K562 (cell line): ENCODE measurements around the gene HIGD1C. TPM values are rescaled to one million over a fixed set of nuclear protein-coding genes. Genes with fewer than 3 reads are reported as not detected.

Source experiments
- ATAC-seq: fragments of 200-7000 bp; cut with Tn5 transposase; 3 replicates; pipeline ENCODE4 v1.9.1; 2020; ENCODE audit warnings: moderate library complexity
- BruUV-seq: library from RNA; stranded (reverse); fragments of 400-500 nt; replicated peaks from 2 replicates; lab custom pipeline; 2021; lab: Mats Ljungman, UMichigan
- CTCF ChIA-PET: fragments of 300-600 bp; formaldehyde crosslinking; extraction: SDS; loops from one replicate; lab custom pipeline; 2021; ENCODE audit warnings: low intra/inter-chr PET ratio; lab: Yijun Ruan, JAX
- POLR2A ChIA-PET: fragments of 300-600, 350-650 bp; sonication (Branson Sonifier 250); formaldehyde crosslinking; extraction: SDS; loops from one replicate; lab custom pipeline; 2021; ENCODE audit warnings: antibody characterized with exemption, inconsistent platforms; lab: Yijun Ruan, JAX
- DNase-seq, 4 experiments: peaks; one replicate each; pipeline versions ENCODE4 v3.0.0 to v3.0.0-alpha.2; 2011 to 2018; ENCODE audit warnings: low spot score in 3 of 4, mixed read lengths in 3 of 4; ENCODE audit errors: extremely low read depth in 1 of 4
- FAIRE-seq: peaks from 2 replicates; lab custom pipeline; 2011; peaks lifted over from hg19 to GRCh38; lab: Jason Lieb, UNC
- H2AFZ ChIP-seq: 2 replicates; pipeline ENCODE4 v1.6.0; 2011; ENCODE audit warnings: low read depth, low read length, control low read depth, inconsistent platforms
- H3K27ac ChIP-seq: fragments of 200-600 bp; 3 replicates; pipeline ENCODE4 v1.8.0; 2011; ENCODE audit warnings: low read depth, mild to moderate bottlenecking, control low read depth, inconsistent platforms, low read length, moderate library complexity, mixed read lengths; ENCODE audit errors: extremely low read depth
- H3K27me3 ChIP-seq, 2 experiments: fragments of 300-600 bp in 1 of 2; 2 replicates in 1 of 2; 3 replicates in 1 of 2; pipeline versions ENCODE4 v1.6.0 to v1.8.0; 2011; ENCODE audit warnings: inconsistent platforms in 2 of 2, low read length in 2 of 2, mild to moderate bottlenecking in 1 of 2, mixed read lengths in 1 of 2, moderate library complexity in 1 of 2; ENCODE audit not compliant: control insufficient read depth in 2 of 2, insufficient read depth in 2 of 2
- H3K36me3 ChIP-seq: fragments of 300-600 bp; 3 replicates; pipeline ENCODE4 v1.8.0; 2011; ENCODE audit warnings: mild to moderate bottlenecking, low read length, inconsistent platforms; ENCODE audit not compliant: control insufficient read depth, insufficient read depth
- H3K4me1 ChIP-seq, 2 experiments: fragments of 200-600 bp in 1 of 2; replicated peaks in 1 of 2; 2 replicates in 1 of 2; 3 replicates in 1 of 2; pipeline versions ENCODE4 v1.5.1 to v1.8.0; 2011; ENCODE audit warnings: inconsistent platforms in 2 of 2, low read length in 2 of 2, mild to moderate bottlenecking in 1 of 2, mixed read lengths in 1 of 2, moderate library complexity in 1 of 2; ENCODE audit not compliant: control insufficient read depth in 2 of 2, insufficient read depth in 2 of 2
- H3K4me2 ChIP-seq: 2 replicates; pipeline ENCODE4 v1.6.1; 2011; ENCODE audit warnings: low read length, control low read depth, inconsistent platforms, mixed read lengths; ENCODE audit not compliant: insufficient read depth
- H3K4me3 ChIP-seq: fragments of 200-600 bp; sonication (generic), shearing (Covaris generic); 2 replicates; pipeline ENCODE4 v1.5.1; 2016; ENCODE audit warnings: control low read depth, inconsistent platforms
- H3K79me2 ChIP-seq: fragments of 200-600 bp; 3 replicates; pipeline ENCODE4 v1.8.0; 2011; ENCODE audit warnings: low read length, inconsistent platforms; ENCODE audit not compliant: control insufficient read depth, insufficient read depth
- H3K9ac ChIP-seq, 2 experiments: 2 replicates each; pipeline versions ENCODE4 v1.6.0 to v1.6.1; 2011; ENCODE audit warnings: low read depth in 2 of 2, low read length in 2 of 2, control low read depth in 1 of 2, inconsistent platforms in 1 of 2, mild to moderate bottlenecking in 1 of 2, mixed read lengths in 1 of 2; ENCODE audit not compliant: insufficient read depth in 1 of 2
- H3K9me1 ChIP-seq: one replicate; pipeline ENCODE4 v1.6.0; 2011; ENCODE audit warnings: inconsistent platforms, mild to moderate bottlenecking, low read length, moderate library complexity; ENCODE audit not compliant: control insufficient read depth, insufficient read depth
- H3K9me3 ChIP-seq: replicated peaks from 2 replicates; pipeline ENCODE4 v1.5.1; 2011; ENCODE audit warnings: low read depth, low read length, inconsistent platforms; ENCODE audit not compliant: control insufficient read depth, insufficient read depth
- H4K20me1 ChIP-seq: replicated peaks from 2 replicates; pipeline ENCODE4 v1.6.1; 2011; ENCODE audit warnings: low read length, inconsistent platforms, mixed read lengths; ENCODE audit not compliant: control insufficient read depth, insufficient read depth
- ARHGAP35 ChIP-seq: fragments of 450-650 bp; IDR thresholded peaks from 2 replicates; pipeline ENCODE4 v1.6.1; 2018; ENCODE audit not compliant: partially characterized antibody
- CBFA2T3 ChIP-seq: fragments of 450-650 bp; IDR thresholded peaks from 2 replicates; pipeline ENCODE4 v1.6.1; 2017
- CBX3 ChIP-seq, 2 experiments: IDR thresholded peaks; 1 replicate in 1 of 2; 2 replicates in 1 of 2; pipeline ENCODE4 v1.6.1; 2012; ENCODE audit warnings: inconsistent platforms in 2 of 2, low read length in 2 of 2, borderline replicate concordance in 1 of 2, control low read depth in 1 of 2
- CBX5 ChIP-seq: IDR thresholded peaks from 2 replicates; pipeline ENCODE4 v1.6.1; 2014; ENCODE audit warnings: low read depth, borderline replicate concordance
- GATA2 ChIP-seq: sonication (generic); formaldehyde crosslinking; IDR thresholded peaks from 2 replicates; pipeline ENCODE4 v1.4.0; 2020; ENCODE audit warnings: mild to moderate bottlenecking, missing genetic modification reagents
- JUN ChIP-seq, 2 experiments: sonication (generic) in 1 of 2; formaldehyde crosslinking in 1 of 2; IDR thresholded peaks; 2 replicates each; pipeline versions ENCODE4 v1.6.1 to v1.8.0; 2012 to 2022; ENCODE audit warnings: borderline replicate concordance in 2 of 2, mild to moderate bottlenecking in 2 of 2, improper control_type of control experiment in 1 of 2, low read depth in 1 of 2, low read length in 1 of 2, missing genetic modification reagents in 1 of 2
- KLF10 ChIP-seq: fragments of 250-450 bp; sonication (Bioruptor Pico); IDR thresholded peaks from 2 replicates; pipeline ENCODE4 v1.6.1; 2021; ENCODE audit warnings: matching md5 sums
- MAFG ChIP-seq: fragments of 450-650 bp; conservative IDR thresholded peaks from 2 replicates; pipeline ENCODE4 v1.6.1; 2016; ENCODE audit warnings: missing genetic modification characterization, missing compliant biosample characterization
- MAFK ChIP-seq: IDR thresholded peaks from 2 replicates; pipeline ENCODE4 v1.6.1; 2011; ENCODE audit warnings: low read length, improper control_type of control experiment
- NFIX ChIP-seq: fragments of 250-450 bp; sonication (Bioruptor Pico); IDR thresholded peaks from 2 replicates; pipeline ENCODE4 v1.4.0; 2020; ENCODE audit warnings: low read depth, mild to moderate bottlenecking, moderate library complexity
- PHB ChIP-seq: fragments of 250-450 bp; sonication (Bioruptor Pico); IDR thresholded peaks from 2 replicates; pipeline ENCODE4 v1.5.0; 2021
- RB1 ChIP-seq: fragments of 450-650 bp; IDR thresholded peaks from 2 replicates; pipeline ENCODE4 v1.6.1; 2017; ENCODE audit warnings: low read depth, mild to moderate bottlenecking
- SMAD4 ChIP-seq: fragments of 250-450 bp; sonication (Bioruptor Pico); conservative IDR thresholded peaks from 2 replicates; pipeline ENCODE4 v1.8.0; 2021; ENCODE audit warnings: inconsistent platforms, mild to moderate bottlenecking, moderate library complexity
- SPI1 ChIP-seq: IDR thresholded peaks from 2 replicates; pipeline ENCODE4 v1.6.1; 2011; ENCODE audit warnings: low read depth, low read length, control low read depth, borderline replicate concordance
- TAF15 ChIP-seq: fragments of 200-400 bp; formaldehyde crosslinking; IDR thresholded peaks from 2 replicates; pipeline ENCODE4 v1.6.1; 2017; ENCODE audit warnings: mild to moderate bottlenecking, low read depth, low read length, moderate library complexity
- TRIM24 ChIP-seq, 2 experiments: fragments of 450-650 bp; IDR thresholded peaks; 2 replicates each; pipeline ENCODE4 v1.6.1; 2016
- TRIM28 ChIP-seq: fragments of 450-650 bp; IDR thresholded peaks from 2 replicates; pipeline ENCODE4 v1.6.1; 2017
- ZBTB1 ChIP-seq: sonication (generic); formaldehyde crosslinking; IDR thresholded peaks from 2 replicates; pipeline ENCODE4 v1.8.1; 2023; ENCODE audit warnings: missing genetic modification reagents, low read depth, mild to moderate bottlenecking, borderline replicate concordance
- ZNF282 ChIP-seq: sonication (generic); formaldehyde crosslinking; IDR thresholded peaks from 2 replicates; pipeline ENCODE4 v1.8.1; 2023; ENCODE audit warnings: missing genetic modification reagents
- ZNF830 ChIP-seq: fragments of 250-450 bp; sonication (Bioruptor Pico); IDR thresholded peaks from 2 replicates; pipeline ENCODE4 v1.5.0; 2021; ENCODE audit warnings: mild to moderate bottlenecking
- WGBS: fragments of 100-300 bp; shearing (Covaris generic); methylation state at CpG from one replicate; pipeline ENCODE4 v1.1.6; 2016; ENCODE audit warnings: low coverage, mixed read lengths; ENCODE audit not compliant: insufficient coverage; ENCODE audit errors: missing lambda C conversion rate; 5-methylcytosine and 5-hydroxymethylcytosine counted together
- in situ Hi-C: fragments of 300-500 bp; cut with MboI; formaldehyde crosslinking; loops from 4 replicates; pipeline ENCODE4 v1.15.0; 2018; ENCODE audit warnings: inconsistent platforms, mixed read lengths
- intact Hi-C: fragments of 100-400 bp; cut with micrococcal nuclease; formaldehyde crosslinking; loops from 2 replicates; pipeline ENCODE4 v1.14.2; 2022
- polyA plus RNA-seq, 8 experiments: library from polyadenylated mRNA; depleted of rRNA in 4 of 8; stranded (reverse) in 5 of 8; unstranded in 3 of 8; fragments of >200 nt; fragmentation: Nextera tagmentation in 2 of 8; fragmentation: Illumina TruSeq in 1 of 8; extraction: Ambion mirVana in 2 of 8; extraction: Trizol in 1 of 8; gene quantifications; 2 replicates each; pipeline versions ENCODE4 v1.2.1 to v1.2.3, GENCODE V29; 2011 to 2014; ENCODE audit warnings: inconsistent platforms in 1 of 8, missing spikeins in 1 of 8
- total RNA-seq, 7 experiments: library from RNA; depleted of rRNA in 6 of 7; stranded (reverse); fragments of >200 nt in 6 of 7; fragmentation: Illumina TruSeq in 2 of 7; extraction: Trizol in 2 of 7; gene quantifications; 2 replicates each; pipeline versions ENCODE4 v1.2.1 to v1.2.3, GENCODE V29; 2011 to 2021; ENCODE audit warnings: low replicate concordance in 1 of 7
- TF ChIP-seq, protein P1 (sequence below): sonication (generic); formaldehyde crosslinking; IDR thresholded peaks from 2 replicates; pipeline ENCODE4 v1.5.0; 2020; ENCODE audit warnings: missing genetic modification reagents
- TF ChIP-seq, protein P2 (sequence below): fragments of 450-650 bp; IDR thresholded peaks from 2 replicates; pipeline ENCODE4 v1.6.1; 2018; ENCODE audit warnings: mild to moderate bottlenecking, low read depth; ENCODE audit not compliant: partially characterized antibody

HIGD1C gene
- total and polyA plus RNA-seq, 9 of the 15 experiments (the other 6 are each of a cell fraction or from before 2014, with no cell fraction given), result not detected

DNA sequence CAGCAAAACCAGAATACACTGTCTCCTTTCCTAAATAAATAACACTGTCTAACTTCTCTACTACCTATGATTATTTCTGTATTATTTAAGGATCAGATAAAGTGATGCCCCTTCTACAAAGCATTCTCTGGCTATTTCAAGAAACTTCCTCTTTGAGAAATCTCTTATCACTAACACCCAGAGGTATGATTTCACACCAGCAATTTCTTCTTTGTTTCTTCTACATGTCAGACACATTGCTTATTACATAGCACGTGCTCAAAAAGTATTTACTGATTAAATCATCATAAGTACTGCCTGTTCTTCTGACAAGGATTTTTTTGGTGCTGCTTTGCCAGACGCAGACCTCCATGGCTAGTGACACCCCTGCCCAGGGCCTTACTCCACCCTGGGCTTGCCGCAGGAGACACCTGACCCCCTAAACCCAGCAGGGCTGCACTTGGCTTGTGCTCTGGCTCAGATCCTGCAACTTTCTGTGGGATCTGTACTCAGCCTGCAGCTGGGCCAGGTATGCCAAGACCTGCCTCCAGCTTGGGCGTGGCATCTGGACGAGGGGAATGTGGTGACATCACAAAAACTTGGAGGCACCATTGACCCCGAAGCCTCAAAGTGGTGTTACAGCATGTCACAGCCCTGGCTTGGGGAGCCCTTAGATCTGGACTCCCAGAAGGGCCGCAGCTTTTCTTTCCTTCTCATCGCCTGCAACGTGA lies 15.4 kb upstream of the HIGD1C start (continued):
- no peak for TF ChIP-seq KLF10 (CRISPR knock-in tag)
- TF ChIP-seq ZNF830 (CRISPR knock-in tag), result no peak
- TF ChIP-seq RB1, result no peak
- TF ChIP-seq ZNF282, result no peak
- no peak for TF ChIP-seq MAFG (tag)
- TF ChIP-seq, protein P1, sequence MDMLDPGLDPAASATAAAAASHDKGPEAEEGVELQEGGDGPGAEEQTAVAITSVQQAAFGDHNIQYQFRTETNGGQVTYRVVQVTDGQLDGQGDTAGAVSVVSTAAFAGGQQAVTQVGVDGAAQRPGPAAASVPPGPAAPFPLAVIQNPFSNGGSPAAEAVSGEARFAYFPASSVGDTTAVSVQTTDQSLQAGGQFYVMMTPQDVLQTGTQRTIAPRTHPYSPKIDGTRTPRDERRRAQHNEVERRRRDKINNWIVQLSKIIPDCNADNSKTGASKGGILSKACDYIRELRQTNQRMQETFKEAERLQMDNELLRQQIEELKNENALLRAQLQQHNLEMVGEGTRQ, result no peak
- peak; percentile 73 for TF ChIP-seq SMAD4 (CRISPR knock-in tag)
- TF ChIP-seq CBFA2T3, result peak; percentile 72
- no peak for TF ChIP-seq NFIX (CRISPR knock-in tag)
- TF ChIP-seq, all 486 proteins: peak for 53

- Histone ChIP-seq H3K27ac (no peak overlapping the region), H3K4me1 (peaks cover 5 to 32% of the 10 kb centered on the region in 2 experiments), H3K9me3 (peaks cover 13% of the 10 kb centered on the region), H3K9me1 (no peaks in the 10 kb centered on the region), H4K20me1 (no peaks in the 10 kb centered on the region), H3K4me3 (no peak overlapping the region), H3K4me2 (no peak overlapping the region), H3K9ac (no peak overlapping the region), H2AFZ (no peak overlapping the region), H3K79me2 (no peaks in the 10 kb centered on the region), H3K36me3 (no peaks in the 10 kb centered on the region; the same call in 2 of the 3 replicates), H3K27me3 (no peaks in the 10 kb centered on the region)
- no TSS peak for BruUV-seq
- POLR2A ChIA-PET, result interaction anchor here (0.6 to 1.0 kb wide), 2 partner anchors 10 to 684 kb away, joined by 4 to 6 read pairs; no protein-coding TSS in a partner anchor
- FAIRE-seq, result no peak
- WGBS, result 63% methylated on average over 1 of the region's 1 CpG
- in situ Hi-C loops (no loop called here), intact Hi-C loops (no loop called here)
- CTCF ChIA-PET, result no interaction called here
- DNase-seq, result peak in 1 of 4 experiments; percentile 40
- no peak for ATAC-seq
- TF ChIP-seq GATA2 (CRISPR knock-in tag) (no peak), TRIM28 (peak; percentile 97), JUN (IDR thresholded peaks at IDR 0.05; ENCODE audit: borderline replicate concordance, low read depth, low read length) (0 out of 2 replicates have a peak, but pooled peaks have one; percentile 28), JUN (CRISPR knock-in tag; IDR thresholded peaks at IDR 0.05; ENCODE audit: borderline replicate concordance) (no peak), TRIM24 (IDR thresholded peaks at IDR 0.05) (peak in 1 of 2 experiments; percentile 52; a peak in 1 of 4 replicates), PHB (CRISPR knock-in tag) (no peak), MAFK (no peak), ZBTB1 (CRISPR knock-in tag) (no peak), CBX3 (IDR thresholded peaks at IDR 0.05; ENCODE audit: borderline replicate concordance in 1 of 2, low read length in 2 of 2) (peak; percentile 46 to 97), SPI1 (peak; percentile 55), TAF15 (no peak), CBX5 (peak; percentile 98), ARHGAP35 (no peak)
- TF ChIP-seq, protein P2, sequence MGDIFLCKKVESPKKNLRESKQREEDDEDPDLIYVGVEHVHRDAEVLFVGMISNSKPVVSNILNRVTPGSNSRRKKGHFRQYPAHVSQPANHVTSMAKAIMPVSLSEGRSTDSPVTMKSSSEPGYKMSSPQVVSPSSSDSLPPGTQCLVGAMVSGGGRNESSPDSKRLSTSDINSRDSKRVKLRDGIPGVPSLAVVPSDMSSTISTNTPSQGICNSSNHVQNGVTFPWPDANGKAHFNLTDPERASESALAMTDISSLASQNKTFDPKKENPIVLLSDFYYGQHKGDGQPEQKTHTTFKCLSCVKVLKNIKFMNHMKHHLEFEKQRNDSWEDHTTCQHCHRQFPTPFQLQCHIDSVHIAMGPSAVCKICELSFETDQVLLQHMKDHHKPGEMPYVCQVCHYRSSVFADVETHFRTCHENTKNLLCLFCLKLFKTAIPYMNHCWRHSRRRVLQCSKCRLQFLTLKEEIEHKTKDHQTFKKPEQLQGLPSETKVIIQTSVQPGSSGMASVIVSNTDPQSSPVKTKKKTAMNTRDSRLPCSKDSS, result peak; percentile 89
Measured at GRCh38 chr12:50937653-50938052, 14.7 kb upstream of the HIGD1C start.
